BJ (cell line): Measurements from ENCODE around the gene IL11. TPM values are rescaled to one million over a fixed set of nuclear protein-coding genes. Genes with fewer than 3 reads are reported as not detected.

Experiments used
- CTCF ChIA-PET: fragments of 350-600 bp; formaldehyde crosslinking; extraction: SDS; loops from one replicate; lab custom pipeline; 2021; ENCODE audit warnings: antibody characterized with exemption, inconsistent platforms; lab: Yijun Ruan, JAX
- POLR2A ChIA-PET: fragments of 300-600 bp; sonication (Branson Sonifier 250); formaldehyde crosslinking; extraction: SDS; loops from one replicate; lab custom pipeline; 2021; ENCODE audit warnings: antibody characterized with exemption; lab: Charles Lee
- DNase-seq: peaks from one replicate; pipeline ENCODE4 v3.0.0-alpha.2; 2011; ENCODE audit warnings: low read depth
- H3K27me3 ChIP-seq: 2 replicates; pipeline ENCODE4 v1.6.0; 2011; ENCODE audit warnings: low read length; ENCODE audit not compliant: control insufficient read depth, insufficient read depth
- H3K36me3 ChIP-seq: 2 replicates; pipeline ENCODE4 v1.5.1; 2011; ENCODE audit warnings: low read length; ENCODE audit not compliant: control insufficient read depth, insufficient read depth
- H3K4me3 ChIP-seq: 2 replicates; pipeline ENCODE4 v1.5.1; 2011; ENCODE audit warnings: low read depth, mild to moderate bottlenecking, control low read depth, low read length
- polyA plus RNA-seq: library from polyadenylated mRNA; depleted of rRNA; stranded (reverse); fragments of >200 nt; gene quantifications from 2 replicates; pipeline ENCODE4 v1.2.3, GENCODE V29; 2011
- TF ChIP-seq, protein P1 (sequence below): IDR thresholded peaks from 2 replicates; pipeline ENCODE4 v1.5.1; 2011; ENCODE audit warnings: low read depth, mild to moderate bottlenecking, control low read depth, inconsistent platforms, low read length, moderate library complexity; ENCODE audit not compliant: insufficient read depth

IL11 gene
- polyA plus RNA-seq, 1 experiment: 16.4 TPM

DNA sequence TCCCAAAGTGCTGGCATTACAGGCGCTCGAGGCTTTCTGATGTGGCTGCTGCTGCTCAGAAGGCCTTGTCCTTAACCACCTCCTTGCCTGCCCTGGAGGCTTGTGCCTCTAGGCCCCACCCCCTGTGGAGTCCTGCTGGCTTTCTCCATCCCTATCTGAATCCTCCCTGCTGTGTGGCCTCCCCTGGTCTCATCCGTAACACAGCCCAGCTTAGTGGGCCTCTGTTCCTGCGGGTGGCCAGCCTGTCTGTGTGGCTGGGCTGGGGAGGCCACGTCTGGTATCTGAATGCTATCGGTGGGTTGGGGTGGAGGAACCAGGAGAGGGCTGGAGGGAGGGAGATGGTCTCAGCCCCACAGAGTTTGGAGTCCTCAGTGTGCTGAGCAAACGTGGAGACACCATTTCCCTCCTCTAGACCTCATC, 20.2 kb upstream of the IL11 start:
- CTCF ChIA-PET: interaction anchor here (0.6 to 2.9 kb wide), 5 partner anchors 13 to 230 kb away, joined by 3 to 12 read pairs (median 3); no protein-coding TSS in a partner anchor
- no peak for DNase-seq
- TF ChIP-seq, protein P1, sequence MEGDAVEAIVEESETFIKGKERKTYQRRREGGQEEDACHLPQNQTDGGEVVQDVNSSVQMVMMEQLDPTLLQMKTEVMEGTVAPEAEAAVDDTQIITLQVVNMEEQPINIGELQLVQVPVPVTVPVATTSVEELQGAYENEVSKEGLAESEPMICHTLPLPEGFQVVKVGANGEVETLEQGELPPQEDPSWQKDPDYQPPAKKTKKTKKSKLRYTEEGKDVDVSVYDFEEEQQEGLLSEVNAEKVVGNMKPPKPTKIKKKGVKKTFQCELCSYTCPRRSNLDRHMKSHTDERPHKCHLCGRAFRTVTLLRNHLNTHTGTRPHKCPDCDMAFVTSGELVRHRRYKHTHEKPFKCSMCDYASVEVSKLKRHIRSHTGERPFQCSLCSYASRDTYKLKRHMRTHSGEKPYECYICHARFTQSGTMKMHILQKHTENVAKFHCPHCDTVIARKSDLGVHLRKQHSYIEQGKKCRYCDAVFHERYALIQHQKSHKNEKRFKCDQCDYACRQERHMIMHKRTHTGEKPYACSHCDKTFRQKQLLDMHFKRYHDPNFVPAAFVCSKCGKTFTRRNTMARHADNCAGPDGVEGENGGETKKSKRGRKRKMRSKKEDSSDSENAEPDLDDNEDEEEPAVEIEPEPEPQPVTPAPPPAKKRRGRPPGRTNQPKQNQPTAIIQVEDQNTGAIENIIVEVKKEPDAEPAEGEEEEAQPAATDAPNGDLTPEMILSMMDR: no peak
- H3K4me3 ChIP-seq: no peak overlapping the region
- POLR2A ChIA-PET: no interaction called here
- peaks cover 38% of the 10 kb centered on the region for H3K36me3 ChIP-seq
- H3K27me3 ChIP-seq: no peaks in the 10 kb centered on the region

DNA sequence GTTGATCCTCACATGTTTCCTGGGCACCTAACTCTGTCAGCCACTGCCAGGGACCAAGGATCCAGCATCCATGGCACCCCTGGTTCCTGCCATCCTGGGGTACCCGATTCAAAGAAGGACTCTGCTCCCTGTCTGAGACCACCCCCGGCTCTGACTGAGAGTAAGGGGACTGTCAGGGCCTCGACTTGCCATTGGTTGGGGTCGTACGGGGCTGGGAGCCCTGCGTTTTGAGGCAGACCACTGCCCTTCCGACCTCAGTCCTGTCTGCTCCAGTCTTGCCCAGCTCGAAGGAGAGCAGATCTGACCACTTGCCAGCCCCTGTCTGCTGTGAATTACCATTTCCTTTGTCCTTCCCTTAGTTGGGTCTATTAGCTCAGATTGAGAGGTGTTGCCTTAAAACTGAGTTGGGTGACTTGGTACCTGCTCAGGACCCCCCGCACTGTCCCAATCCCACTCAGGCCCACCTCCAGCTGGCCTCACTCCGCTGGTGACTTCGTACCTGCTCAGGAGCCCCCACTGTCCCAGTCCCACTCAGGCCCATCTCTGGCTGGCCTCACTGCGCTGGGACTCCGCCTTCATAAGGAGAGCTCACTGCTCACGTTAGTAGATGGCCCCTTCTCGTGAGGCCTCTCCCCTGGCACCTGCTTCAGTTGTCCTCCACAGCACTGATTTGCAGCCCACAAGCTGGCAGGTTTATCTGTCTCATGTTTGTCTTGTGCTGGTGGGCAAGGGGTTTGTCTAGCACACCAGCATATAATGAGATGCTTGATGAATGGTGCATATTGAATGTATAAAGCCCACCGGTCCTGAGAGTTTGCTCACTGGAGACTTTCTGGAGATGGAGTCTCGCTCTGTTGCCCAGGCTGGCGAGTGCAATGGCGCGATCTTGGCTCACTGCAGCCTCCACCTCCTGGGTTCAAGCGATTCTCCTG, 19.4 kb upstream of the IL11 start:
- peaks cover 38% of the 10 kb centered on the region for H3K36me3 ChIP-seq
- no peak for DNase-seq
- no peaks in the 10 kb centered on the region for H3K27me3 ChIP-seq
- TF ChIP-seq, protein P1: no peak
- ChIA-PET POLR2A (interaction anchor here (1.5 kb wide), 1 partner anchor 50 kb away, joined by 5 read pairs; no protein-coding TSS in a partner anchor), CTCF (interaction anchor here (0.6 to 2.9 kb wide), 5 partner anchors 13 to 229 kb away, joined by 3 to 12 read pairs (median 3); no protein-coding TSS in a partner anchor)
- H3K4me3 ChIP-seq: no peak overlapping the region

DNA sequence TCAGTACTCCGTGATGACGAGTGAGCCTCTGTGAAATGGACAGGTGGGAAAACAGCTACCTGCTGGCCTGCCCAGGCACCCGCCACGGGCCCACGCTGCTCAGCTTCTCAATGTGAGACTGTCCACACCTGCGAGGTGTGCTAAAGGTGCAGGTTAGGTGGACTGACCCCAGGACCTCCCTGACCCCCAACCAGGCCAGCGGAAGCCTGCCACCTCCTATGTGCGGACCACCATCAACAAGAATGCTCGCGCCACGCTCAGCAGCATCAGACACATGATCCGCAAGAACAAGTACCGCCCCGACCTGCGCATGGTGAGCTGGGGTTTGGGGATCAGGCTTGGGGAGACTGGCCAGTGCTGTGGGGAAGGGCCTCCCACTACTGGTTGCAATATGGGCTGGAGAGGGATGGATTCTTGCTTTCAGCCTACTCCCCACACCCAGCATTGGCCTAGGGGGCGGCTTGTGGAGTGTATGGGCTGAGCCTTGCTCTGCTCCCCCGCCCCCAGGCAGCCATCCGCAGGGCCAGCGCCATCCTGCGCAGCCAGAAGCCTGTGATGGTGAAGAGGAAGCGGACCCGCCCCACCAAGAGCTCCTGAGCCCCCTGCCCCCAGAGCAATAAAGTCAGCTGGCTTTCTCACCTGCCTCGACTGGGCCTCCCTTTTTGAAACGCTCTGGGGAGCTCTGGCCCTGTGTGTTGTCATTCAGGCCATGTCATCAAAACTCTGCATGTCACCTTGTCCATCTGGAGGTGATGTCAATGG, 17.7 kb upstream of the IL11 start:
- peak overlapping the region; percentile 94 for H3K4me3 ChIP-seq
- H3K27me3 ChIP-seq: no peaks in the 10 kb centered on the region
- TF ChIP-seq, protein P1: no peak
- no peak for DNase-seq
- ChIA-PET CTCF (interaction anchor here (1.0 to 1.4 kb wide), 3 partner anchors 15 to 96 kb away, joined by 3 to 7 read pairs (median 5); no protein-coding TSS in a partner anchor), POLR2A (interaction anchor here (1.3 kb wide), 1 partner anchor 20 kb away, joined by 3 read pairs; the partner anchor contains the start of gene UBE2S)
- H3K36me3 ChIP-seq: peaks cover 38% of the 10 kb centered on the region

DNA sequence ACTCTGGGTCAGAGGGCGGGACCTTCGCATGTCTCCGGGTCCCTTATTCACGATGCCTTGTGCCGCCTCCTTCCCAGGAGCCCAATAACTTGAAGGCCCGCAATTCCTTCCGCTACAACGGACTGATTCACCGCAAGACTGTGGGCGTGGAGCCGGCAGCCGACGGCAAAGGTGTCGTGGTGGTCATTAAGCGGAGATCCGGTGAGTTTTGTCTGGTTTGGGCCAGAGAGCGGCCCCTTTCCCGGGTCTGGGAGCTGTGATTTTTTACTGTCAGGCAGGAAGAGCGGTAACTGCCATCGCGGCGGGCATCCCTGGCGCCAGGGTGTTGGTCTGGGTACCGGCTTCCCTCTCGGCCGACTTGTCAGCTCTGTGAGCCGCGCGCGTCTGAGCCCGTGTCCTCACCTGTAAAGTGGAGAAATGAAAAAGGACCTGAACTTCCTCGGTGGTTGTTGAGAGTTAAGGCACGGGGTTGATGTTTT, 16.3 kb upstream of the IL11 start:
- Histone ChIP-seq H3K4me3 (peak overlapping the region; percentile 94), H3K36me3 (peaks cover 38% of the 10 kb centered on the region), H3K27me3 (no peaks in the 10 kb centered on the region)
- ChIA-PET CTCF (interaction anchor here (1.0 kb wide), 1 partner anchor 17 kb away, joined by 3 read pairs; no protein-coding TSS in a partner anchor), POLR2A (no interaction called here)
- TF ChIP-seq, protein P1: no peak
- DNase-seq: no peak
